ENCODE data around the gene VWA5B2. TPM values are rescaled to one million over a fixed set of nuclear protein-coding genes. Genes with fewer than 3 reads are reported as not detected.

The VWA5B2 gene
- total and polyA plus RNA-seq, 9 of the 15 experiments (the other 6 are each of a cell fraction or from before 2014, with no cell fraction given): 0.04 TPM; not detected in 8

DNA sequence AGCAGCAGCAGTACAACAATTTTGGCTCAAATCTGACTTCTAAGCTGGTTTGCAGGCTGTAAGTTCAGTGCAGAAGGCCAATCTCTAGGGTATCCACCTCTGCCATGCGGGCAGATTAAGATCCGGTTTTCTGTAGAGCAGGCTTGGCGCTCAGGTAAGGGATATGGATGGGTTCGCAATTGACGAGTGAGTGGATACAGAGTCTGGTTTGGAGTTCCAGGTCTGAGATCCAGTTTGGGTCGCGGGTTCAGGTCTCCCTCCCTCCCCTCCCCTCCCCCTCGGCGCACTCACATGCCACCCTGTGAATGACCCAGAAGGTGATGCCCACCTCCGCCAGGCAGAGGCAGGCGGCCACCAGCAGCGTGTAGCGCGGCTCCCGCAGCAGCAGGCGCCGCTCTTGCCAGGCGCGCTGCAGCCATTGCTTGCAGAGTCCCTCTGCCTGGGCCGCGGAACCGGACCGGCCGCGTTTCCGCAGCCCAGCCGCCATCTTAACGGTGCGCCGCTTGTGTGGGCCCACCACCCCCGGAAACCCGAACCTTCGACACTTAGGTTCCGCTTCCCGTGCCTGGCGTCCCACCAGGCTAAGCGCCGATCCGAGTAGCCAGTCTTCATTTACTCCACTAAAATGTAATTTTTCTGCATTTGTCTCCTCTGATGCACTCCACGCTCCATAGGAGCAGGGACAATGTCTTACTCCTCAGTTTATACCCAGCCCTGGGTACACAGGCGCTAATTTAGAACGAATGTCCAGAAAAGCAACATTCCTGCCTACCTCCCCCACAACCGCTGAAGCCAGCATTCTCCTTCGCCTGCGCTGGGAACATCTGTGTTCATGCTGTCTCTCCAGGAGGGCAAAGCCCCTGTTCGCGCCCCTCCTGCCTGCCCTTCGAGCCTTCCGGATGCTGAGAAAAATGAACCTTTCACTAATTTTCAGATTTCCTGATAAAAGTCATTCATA, 19.3 kb downstream of the VWA5B2 start, which contains the start of gene ALG3 (continued):
- TF ChIP-seq ZBTB26 (CRISPR knock-in tag; IDR thresholded peaks at IDR 0.05): no peak
- TF ChIP-seq GTF2A2 (tag; IDR thresholded peaks at IDR 0.05): peak; percentile 95
- no peak for TF ChIP-seq HNRNPUL1 (IDR thresholded peaks at IDR 0.05; ENCODE audit: low read length)
- TF ChIP-seq, protein P1, sequence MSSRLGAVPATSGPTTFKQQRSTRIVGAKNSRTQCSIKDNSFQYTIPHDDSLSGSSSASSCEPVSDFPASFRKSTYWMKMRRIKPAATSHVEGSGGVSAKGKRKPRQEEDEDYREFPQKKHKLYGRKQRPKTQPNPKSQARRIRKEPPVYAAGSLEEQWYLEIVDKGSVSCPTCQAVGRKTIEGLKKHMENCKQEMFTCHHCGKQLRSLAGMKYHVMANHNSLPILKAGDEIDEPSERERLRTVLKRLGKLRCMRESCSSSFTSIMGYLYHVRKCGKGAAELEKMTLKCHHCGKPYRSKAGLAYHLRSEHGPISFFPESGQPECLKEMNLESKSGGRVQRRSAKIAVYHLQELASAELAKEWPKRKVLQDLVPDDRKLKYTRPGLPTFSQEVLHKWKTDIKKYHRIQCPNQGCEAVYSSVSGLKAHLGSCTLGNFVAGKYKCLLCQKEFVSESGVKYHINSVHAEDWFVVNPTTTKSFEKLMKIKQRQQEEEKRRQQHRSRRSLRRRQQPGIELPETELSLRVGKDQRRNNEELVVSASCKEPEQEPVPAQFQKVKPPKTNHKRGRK (tag; IDR thresholded peaks at IDR 0.05): peak; percentile 97
- no peak for TF ChIP-seq ZNF253 (CRISPR knock-in tag; conservative IDR thresholded peaks at IDR 0.05)
- TF ChIP-seq ZNF778 (CRISPR knock-in tag; IDR thresholded peaks at IDR 0.05): no peak
- TF ChIP-seq ZNF133 (CRISPR knock-in tag; IDR thresholded peaks at IDR 0.05): no peak
- TF ChIP-seq HNRNPLL (IDR thresholded peaks at IDR 0.05; ENCODE audit: low read depth, low read length, poor library complexity, severe bottlenecking): peak; percentile 21
- TF ChIP-seq RBM39 (optimal IDR thresholded peaks at IDR 0.05; ENCODE audit: low read depth, low read length): no peak
- 0 out of 2 replicates have a peak, but pooled peaks have one; percentile 69 for TF ChIP-seq ELF4 (CRISPR knock-in tag; IDR thresholded peaks at IDR 0.05)
- no peak for TF ChIP-seq CREBBP (IDR thresholded peaks at IDR 0.05; ENCODE audit: low read depth, low read length)
- TF ChIP-seq MIER1 (IDR thresholded peaks at IDR 0.05; ENCODE audit: low read depth): peak; percentile 57; the same call in 1 of the 2 replicates
- TF ChIP-seq, protein P2, sequence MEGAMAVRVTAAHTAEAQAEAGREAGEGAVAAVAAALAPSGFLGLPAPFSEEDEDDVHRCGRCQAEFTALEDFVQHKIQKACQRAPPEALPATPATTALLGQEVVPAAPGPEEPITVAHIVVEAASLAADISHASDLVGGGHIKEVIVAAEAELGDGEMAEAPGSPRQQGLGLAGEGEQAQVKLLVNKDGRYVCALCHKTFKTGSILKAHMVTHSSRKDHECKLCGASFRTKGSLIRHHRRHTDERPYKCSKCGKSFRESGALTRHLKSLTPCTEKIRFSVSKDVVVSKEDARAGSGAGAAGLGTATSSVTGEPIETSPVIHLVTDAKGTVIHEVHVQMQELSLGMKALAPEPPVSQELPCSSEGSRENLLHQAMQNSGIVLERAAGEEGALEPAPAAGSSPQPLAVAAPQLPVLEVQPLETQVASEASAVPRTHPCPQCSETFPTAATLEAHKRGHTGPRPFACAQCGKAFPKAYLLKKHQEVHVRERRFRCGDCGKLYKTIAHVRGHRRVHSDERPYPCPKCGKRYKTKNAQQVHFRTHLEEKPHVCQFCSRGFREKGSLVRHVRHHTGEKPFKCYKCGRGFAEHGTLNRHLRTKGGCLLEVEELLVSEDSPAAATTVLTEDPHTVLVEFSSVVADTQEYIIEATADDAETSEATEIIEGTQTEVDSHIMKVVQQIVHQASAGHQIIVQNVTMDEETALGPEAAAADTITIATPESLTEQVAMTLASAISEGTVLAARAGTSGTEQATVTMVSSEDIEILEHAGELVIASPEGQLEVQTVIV (CRISPR knock-in tag; IDR thresholded peaks at IDR 0.05; ENCODE audit: borderline replicate concordance): no peak
- TF ChIP-seq ZNF354B (CRISPR knock-in tag; IDR thresholded peaks at IDR 0.05): no peak
- no peak for TF ChIP-seq NELFE (IDR thresholded peaks at IDR 0.05; ENCODE audit: insufficient read depth, insufficient read length)
- TF ChIP-seq, protein P3, sequence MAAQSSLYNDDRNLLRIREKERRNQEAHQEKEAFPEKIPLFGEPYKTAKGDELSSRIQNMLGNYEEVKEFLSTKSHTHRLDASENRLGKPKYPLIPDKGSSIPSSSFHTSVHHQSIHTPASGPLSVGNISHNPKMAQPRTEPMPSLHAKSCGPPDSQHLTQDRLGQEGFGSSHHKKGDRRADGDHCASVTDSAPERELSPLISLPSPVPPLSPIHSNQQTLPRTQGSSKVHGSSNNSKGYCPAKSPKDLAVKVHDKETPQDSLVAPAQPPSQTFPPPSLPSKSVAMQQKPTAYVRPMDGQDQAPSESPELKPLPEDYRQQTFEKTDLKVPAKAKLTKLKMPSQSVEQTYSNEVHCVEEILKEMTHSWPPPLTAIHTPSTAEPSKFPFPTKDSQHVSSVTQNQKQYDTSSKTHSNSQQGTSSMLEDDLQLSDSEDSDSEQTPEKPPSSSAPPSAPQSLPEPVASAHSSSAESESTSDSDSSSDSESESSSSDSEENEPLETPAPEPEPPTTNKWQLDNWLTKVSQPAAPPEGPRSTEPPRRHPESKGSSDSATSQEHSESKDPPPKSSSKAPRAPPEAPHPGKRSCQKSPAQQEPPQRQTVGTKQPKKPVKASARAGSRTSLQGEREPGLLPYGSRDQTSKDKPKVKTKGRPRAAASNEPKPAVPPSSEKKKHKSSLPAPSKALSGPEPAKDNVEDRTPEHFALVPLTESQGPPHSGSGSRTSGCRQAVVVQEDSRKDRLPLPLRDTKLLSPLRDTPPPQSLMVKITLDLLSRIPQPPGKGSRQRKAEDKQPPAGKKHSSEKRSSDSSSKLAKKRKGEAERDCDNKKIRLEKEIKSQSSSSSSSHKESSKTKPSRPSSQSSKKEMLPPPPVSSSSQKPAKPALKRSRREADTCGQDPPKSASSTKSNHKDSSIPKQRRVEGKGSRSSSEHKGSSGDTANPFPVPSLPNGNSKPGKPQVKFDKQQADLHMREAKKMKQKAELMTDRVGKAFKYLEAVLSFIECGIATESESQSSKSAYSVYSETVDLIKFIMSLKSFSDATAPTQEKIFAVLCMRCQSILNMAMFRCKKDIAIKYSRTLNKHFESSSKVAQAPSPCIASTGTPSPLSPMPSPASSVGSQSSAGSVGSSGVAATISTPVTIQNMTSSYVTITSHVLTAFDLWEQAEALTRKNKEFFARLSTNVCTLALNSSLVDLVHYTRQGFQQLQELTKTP (IDR thresholded peaks at IDR 0.05; ENCODE audit: low read depth in 1 of 2, partially characterized antibody in 2 of 2): peak in 1 of 2 experiments; percentile 27
- no peak for TF ChIP-seq NFE2L1 (tag; IDR thresholded peaks at IDR 0.05; ENCODE audit: borderline replicate concordance, low read depth)

Measured in K562 (cell line).